ENCODE results near the gene TUBA1C. TPM values are rescaled to one million over a fixed set of nuclear protein-coding genes. Genes with fewer than 3 reads are reported as not detected.

Gene TUBA1C
- total RNA-seq, 1 experiment from 2014 or later: 540 TPM

DNA sequence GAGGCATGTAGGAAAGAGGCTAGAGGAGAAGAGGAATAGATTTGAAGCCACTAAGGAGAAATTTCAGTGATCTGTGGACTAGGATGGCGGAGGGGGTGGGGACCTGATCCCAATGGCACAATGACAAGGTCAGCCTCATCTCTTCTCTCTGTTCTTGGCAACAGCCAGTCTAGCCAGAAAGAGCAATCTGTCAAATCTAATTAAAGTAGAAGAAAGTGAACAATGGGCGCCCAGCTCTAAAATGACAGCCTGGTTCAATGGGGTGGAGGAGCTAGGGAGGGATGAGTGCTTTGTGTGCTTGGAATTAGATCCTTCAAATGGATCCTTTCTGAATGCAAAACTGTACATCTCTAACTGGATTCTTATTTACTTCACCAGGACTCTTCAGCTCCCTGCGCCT, 37.2 kb upstream of the TUBA1C start:
- H3K4me3 Mint-ChIP-seq: no peak overlapping the region
- CTCF ChIA-PET: no interaction called here
- ATAC-seq (no peak), DNase-seq (ENCODE audit: low spot score) (no peak)
- H3K36me3 Mint-ChIP-seq: no peaks in the 10 kb centered on the region
- POLR2A ChIA-PET: interaction anchor here (1.2 kb wide), 1 partner anchor 13 kb away, joined by 3 read pairs; no protein-coding TSS in a partner anchor
- H3K27me3 Mint-ChIP-seq (ENCODE audit: low read depth): no peaks in the 10 kb centered on the region
- TF ChIP-seq RORB (CRISPR knock-in tag; IDR thresholded peaks at IDR 0.05) (no peak), ZBTB21 (CRISPR knock-in tag; IDR thresholded peaks at IDR 0.05; ENCODE audit: borderline replicate concordance) (no peak), CBFB (CRISPR knock-in tag; IDR thresholded peaks at IDR 0.05; ENCODE audit: low read depth) (no peak), SOX15 (CRISPR knock-in tag; IDR thresholded peaks at IDR 0.05) (no peak), ZNF317 (CRISPR knock-in tag; IDR thresholded peaks at IDR 0.05; ENCODE audit: borderline replicate concordance, low read depth) (no peak), TCF7 (CRISPR knock-in tag; IDR thresholded peaks at IDR 0.05; ENCODE audit: low read depth) (no peak), JAZF1 (CRISPR knock-in tag; IDR thresholded peaks at IDR 0.05) (no peak), OVOL2 (CRISPR knock-in tag; IDR thresholded peaks at IDR 0.05; ENCODE audit: borderline replicate concordance) (no peak)
- TF ChIP-seq, protein P1, sequence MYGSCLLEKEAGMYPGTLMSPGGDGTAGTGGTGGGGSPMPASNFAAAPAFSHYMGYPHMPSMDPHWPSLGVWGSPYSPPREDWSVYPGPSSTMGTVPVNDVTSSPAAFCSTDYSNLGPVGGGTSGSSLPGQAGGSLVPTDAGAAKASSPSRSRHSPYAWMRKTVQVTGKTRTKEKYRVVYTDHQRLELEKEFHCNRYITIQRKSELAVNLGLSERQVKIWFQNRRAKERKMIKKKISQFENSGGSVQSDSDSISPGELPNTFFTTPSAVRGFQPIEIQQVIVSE (CRISPR knock-in tag; IDR thresholded peaks at IDR 0.05; ENCODE audit: borderline replicate concordance): no peak
- TF ChIP-seq, protein P2, sequence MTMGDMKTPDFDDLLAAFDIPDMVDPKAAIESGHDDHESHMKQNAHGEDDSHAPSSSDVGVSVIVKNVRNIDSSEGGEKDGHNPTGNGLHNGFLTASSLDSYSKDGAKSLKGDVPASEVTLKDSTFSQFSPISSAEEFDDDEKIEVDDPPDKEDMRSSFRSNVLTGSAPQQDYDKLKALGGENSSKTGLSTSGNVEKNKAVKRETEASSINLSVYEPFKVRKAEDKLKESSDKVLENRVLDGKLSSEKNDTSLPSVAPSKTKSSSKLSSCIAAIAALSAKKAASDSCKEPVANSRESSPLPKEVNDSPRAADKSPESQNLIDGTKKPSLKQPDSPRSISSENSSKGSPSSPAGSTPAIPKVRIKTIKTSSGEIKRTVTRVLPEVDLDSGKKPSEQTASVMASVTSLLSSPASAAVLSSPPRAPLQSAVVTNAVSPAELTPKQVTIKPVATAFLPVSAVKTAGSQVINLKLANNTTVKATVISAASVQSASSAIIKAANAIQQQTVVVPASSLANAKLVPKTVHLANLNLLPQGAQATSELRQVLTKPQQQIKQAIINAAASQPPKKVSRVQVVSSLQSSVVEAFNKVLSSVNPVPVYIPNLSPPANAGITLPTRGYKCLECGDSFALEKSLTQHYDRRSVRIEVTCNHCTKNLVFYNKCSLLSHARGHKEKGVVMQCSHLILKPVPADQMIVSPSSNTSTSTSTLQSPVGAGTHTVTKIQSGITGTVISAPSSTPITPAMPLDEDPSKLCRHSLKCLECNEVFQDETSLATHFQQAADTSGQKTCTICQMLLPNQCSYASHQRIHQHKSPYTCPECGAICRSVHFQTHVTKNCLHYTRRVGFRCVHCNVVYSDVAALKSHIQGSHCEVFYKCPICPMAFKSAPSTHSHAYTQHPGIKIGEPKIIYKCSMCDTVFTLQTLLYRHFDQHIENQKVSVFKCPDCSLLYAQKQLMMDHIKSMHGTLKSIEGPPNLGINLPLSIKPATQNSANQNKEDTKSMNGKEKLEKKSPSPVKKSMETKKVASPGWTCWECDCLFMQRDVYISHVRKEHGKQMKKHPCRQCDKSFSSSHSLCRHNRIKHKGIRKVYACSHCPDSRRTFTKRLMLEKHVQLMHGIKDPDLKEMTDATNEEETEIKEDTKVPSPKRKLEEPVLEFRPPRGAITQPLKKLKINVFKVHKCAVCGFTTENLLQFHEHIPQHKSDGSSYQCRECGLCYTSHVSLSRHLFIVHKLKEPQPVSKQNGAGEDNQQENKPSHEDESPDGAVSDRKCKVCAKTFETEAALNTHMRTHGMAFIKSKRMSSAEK (CRISPR knock-in tag; IDR thresholded peaks at IDR 0.05; ENCODE audit: borderline replicate concordance): no peak
- TF ChIP-seq, protein P3, sequence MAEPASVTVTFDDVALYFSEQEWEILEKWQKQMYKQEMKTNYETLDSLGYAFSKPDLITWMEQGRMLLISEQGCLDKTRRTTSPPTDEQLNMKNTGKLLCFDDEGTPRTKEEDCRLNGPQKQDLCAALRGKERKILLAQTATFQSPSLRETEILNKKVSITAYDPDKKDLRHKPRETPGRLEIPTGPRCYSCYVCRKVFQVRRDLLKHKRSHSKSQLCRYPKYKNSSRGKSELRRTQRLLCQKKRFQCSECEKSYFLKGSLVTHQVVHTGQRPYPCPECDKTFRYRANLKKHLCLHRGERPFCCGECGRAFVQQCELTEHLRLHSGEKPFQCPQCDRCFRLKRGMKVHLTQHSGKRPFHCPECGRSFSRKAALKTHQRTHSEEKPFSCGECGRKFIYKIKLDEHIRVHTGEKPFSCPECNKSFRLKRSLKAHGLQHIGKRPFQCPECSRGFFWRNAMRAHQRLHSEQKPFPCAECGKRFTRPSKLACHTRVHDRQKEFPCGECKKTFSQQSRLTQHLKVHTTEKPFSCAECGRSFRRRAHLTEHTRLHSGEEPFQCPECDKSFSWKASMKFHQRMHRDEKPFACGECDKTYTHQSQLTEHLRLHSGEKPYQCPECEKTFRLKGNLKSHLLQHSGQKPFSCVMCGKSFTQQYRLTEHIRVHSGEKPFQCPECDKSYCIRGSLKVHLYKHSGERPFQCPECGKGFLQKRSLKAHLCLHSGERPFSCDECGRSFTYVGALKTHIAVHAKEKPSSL (CRISPR knock-in tag; conservative IDR thresholded peaks at IDR 0.05): no peak
- TF ChIP-seq, protein P4, sequence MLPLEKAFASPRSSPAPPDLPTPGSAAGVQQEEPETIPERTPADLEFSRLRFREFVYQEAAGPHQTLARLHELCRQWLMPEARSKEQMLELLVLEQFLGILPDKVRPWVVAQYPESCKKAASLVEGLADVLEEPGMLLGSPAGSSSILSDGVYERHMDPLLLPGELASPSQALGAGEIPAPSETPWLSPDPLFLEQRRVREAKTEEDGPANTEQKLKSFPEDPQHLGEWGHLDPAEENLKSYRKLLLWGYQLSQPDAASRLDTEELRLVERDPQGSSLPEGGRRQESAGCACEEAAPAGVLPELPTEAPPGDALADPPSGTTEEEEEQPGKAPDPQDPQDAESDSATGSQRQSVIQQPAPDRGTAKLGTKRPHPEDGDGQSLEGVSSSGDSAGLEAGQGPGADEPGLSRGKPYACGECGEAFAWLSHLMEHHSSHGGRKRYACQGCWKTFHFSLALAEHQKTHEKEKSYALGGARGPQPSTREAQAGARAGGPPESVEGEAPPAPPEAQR (CRISPR knock-in tag; IDR thresholded peaks at IDR 0.05): no peak
- TF ChIP-seq, protein P5, sequence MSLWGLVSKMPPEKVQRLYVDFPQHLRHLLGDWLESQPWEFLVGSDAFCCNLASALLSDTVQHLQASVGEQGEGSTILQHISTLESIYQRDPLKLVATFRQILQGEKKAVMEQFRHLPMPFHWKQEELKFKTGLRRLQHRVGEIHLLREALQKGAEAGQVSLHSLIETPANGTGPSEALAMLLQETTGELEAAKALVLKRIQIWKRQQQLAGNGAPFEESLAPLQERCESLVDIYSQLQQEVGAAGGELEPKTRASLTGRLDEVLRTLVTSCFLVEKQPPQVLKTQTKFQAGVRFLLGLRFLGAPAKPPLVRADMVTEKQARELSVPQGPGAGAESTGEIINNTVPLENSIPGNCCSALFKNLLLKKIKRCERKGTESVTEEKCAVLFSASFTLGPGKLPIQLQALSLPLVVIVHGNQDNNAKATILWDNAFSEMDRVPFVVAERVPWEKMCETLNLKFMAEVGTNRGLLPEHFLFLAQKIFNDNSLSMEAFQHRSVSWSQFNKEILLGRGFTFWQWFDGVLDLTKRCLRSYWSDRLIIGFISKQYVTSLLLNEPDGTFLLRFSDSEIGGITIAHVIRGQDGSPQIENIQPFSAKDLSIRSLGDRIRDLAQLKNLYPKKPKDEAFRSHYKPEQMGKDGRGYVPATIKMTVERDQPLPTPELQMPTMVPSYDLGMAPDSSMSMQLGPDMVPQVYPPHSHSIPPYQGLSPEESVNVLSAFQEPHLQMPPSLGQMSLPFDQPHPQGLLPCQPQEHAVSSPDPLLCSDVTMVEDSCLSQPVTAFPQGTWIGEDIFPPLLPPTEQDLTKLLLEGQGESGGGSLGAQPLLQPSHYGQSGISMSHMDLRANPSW (CRISPR knock-in tag; conservative IDR thresholded peaks at IDR 0.05; ENCODE audit: low read depth): no peak
- TF ChIP-seq, protein P6, sequence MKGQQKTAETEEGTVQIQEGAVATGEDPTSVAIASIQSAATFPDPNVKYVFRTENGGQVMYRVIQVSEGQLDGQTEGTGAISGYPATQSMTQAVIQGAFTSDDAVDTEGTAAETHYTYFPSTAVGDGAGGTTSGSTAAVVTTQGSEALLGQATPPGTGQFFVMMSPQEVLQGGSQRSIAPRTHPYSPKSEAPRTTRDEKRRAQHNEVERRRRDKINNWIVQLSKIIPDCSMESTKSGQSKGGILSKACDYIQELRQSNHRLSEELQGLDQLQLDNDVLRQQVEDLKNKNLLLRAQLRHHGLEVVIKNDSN (CRISPR knock-in tag; IDR thresholded peaks at IDR 0.05): no peak
- TF ChIP-seq, protein P7, sequence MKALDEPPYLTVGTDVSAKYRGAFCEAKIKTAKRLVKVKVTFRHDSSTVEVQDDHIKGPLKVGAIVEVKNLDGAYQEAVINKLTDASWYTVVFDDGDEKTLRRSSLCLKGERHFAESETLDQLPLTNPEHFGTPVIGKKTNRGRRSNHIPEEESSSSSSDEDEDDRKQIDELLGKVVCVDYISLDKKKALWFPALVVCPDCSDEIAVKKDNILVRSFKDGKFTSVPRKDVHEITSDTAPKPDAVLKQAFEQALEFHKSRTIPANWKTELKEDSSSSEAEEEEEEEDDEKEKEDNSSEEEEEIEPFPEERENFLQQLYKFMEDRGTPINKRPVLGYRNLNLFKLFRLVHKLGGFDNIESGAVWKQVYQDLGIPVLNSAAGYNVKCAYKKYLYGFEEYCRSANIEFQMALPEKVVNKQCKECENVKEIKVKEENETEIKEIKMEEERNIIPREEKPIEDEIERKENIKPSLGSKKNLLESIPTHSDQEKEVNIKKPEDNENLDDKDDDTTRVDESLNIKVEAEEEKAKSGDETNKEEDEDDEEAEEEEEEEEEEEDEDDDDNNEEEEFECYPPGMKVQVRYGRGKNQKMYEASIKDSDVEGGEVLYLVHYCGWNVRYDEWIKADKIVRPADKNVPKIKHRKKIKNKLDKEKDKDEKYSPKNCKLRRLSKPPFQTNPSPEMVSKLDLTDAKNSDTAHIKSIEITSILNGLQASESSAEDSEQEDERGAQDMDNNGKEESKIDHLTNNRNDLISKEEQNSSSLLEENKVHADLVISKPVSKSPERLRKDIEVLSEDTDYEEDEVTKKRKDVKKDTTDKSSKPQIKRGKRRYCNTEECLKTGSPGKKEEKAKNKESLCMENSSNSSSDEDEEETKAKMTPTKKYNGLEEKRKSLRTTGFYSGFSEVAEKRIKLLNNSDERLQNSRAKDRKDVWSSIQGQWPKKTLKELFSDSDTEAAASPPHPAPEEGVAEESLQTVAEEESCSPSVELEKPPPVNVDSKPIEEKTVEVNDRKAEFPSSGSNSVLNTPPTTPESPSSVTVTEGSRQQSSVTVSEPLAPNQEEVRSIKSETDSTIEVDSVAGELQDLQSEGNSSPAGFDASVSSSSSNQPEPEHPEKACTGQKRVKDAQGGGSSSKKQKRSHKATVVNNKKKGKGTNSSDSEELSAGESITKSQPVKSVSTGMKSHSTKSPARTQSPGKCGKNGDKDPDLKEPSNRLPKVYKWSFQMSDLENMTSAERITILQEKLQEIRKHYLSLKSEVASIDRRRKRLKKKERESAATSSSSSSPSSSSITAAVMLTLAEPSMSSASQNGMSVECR (CRISPR knock-in tag; IDR thresholded peaks at IDR 0.05; ENCODE audit: borderline replicate concordance): no peak
- H3K4me1 Mint-ChIP-seq: peaks cover 11% of the 10 kb centered on the region
- no peak overlapping the region for H3K27ac Mint-ChIP-seq
- H3K9me3 Mint-ChIP-seq: no peaks in the 10 kb centered on the region

All from WTC11 (cell line).